C1 segment of cervical spinal cord (tissue), 14 donors: ENCODE results near the gene ZNF554.
"Not testable (repeated sequence)": the region's sequence is repeated elsewhere in the genome, so short reads cannot be mapped to it uniquely, and the experiment has no call there.

Experiments
- DNase-seq, 14 donors: peaks; one replicate each; lab custom pipeline; 2025; lab: John Stamatoyannopoulos, UW

Gene ZNF554

GRCh38 chr19:2807379-2808128 is 12.1 kb upstream of the ZNF554 start:
- no peak for DNase-seq

- no peak for DNase-seq
Measured at GRCh38 chr19:2808129-2808941, 11.3 kb upstream of the ZNF554 start.

GRCh38 chr19:2809387-2810140 is 10.1 kb upstream of the ZNF554 start:
- no peak for DNase-seq

- no peak for DNase-seq
Measured at GRCh38 chr19:2810141-2811091, 9.3 kb upstream of the ZNF554 start.

- DNase-seq: no peak
Measured at GRCh38 chr19:2811221-2811722, 8.4 kb upstream of the ZNF554 start.

- DNase-seq: peak in 1 of 14 donors; percentile 49
Measured at GRCh38 chr19:2811735-2812413, 7.8 kb upstream of the ZNF554 start.

GRCh38 chr19:2812414-2813234 is 7.0 kb upstream of the ZNF554 start:
- DNase-seq: no peak

GRCh38 chr19:2813235-2814160 is 6.2 kb upstream of the ZNF554 start:
- peak in 1 of 14 donors; percentile 20 for DNase-seq

GRCh38 chr19:2814426-2814825 is 5.2 kb upstream of the ZNF554 start:
- DNase-seq: no peak

GRCh38 chr19:2815191-2815614 is 4.5 kb upstream of the ZNF554 start:
- no peak for DNase-seq

- DNase-seq: no peak
Measured at GRCh38 chr19:2815923-2816322, 3.7 kb upstream of the ZNF554 start.

GRCh38 chr19:2816641-2817040 is 3.0 kb upstream of the ZNF554 start:
- DNase-seq: no peak

GRCh38 chr19:2817237-2817829 is 2.3 kb upstream of the ZNF554 start:
- DNase-seq: not testable (repeated sequence)

- peak in 1 of 14 donors; percentile 38 for DNase-seq
Measured at GRCh38 chr19:2820112-2820702, 539 bp downstream of the ZNF554 start.

GRCh38 chr19:2822846-2823245 is 3.2 kb downstream of the ZNF554 start:
- DNase-seq: no peak

GRCh38 chr19:2823646-2824045 is 4.0 kb downstream of the ZNF554 start:
- DNase-seq: no peak

GRCh38 chr19:2824129-2824528 is 4.5 kb downstream of the ZNF554 start:
- no peak for DNase-seq
